IPS-15b (cell line): ENCODE measurements around the gene SOX6.

Experiments
- H3K27me3 ChIP-seq: one replicate; pipeline ENCODE4 v1.6.1; 2013; ENCODE audit warnings: low read length; ENCODE audit not compliant: control insufficient read depth, insufficient read depth
- H3K36me3 ChIP-seq: one replicate; pipeline ENCODE4 v1.6.1; 2013; ENCODE audit warnings: low read length; ENCODE audit not compliant: control insufficient read depth, insufficient read depth
- H3K4me1 ChIP-seq: one replicate; pipeline ENCODE4 v1.6.1; 2013; ENCODE audit warnings: mild to moderate bottlenecking, low read length; ENCODE audit not compliant: control insufficient read depth, insufficient read depth
- H3K4me3 ChIP-seq: one replicate; pipeline ENCODE4 v1.5.1; 2013; ENCODE audit warnings: low read depth, low read length
- H3K9ac ChIP-seq: one replicate; pipeline ENCODE4 v1.6.1; 2013; ENCODE audit warnings: low read depth, mild to moderate bottlenecking, low read length
- H3K9me3 ChIP-seq: one replicate; pipeline ENCODE4 v1.6.1; 2013; ENCODE audit warnings: mild to moderate bottlenecking, low read length; ENCODE audit not compliant: control insufficient read depth, insufficient read depth

SOX6 gene

GRCh38 chr11:16018931-16019330, 337.4 kb downstream of the SOX6 start:
- no peaks in the 10 kb centered on the region for H3K36me3 ChIP-seq
- H3K9me3 ChIP-seq = no peaks in the 10 kb centered on the region
- no peaks in the 10 kb centered on the region for H3K27me3 ChIP-seq
- no peak overlapping the region for H3K4me3 ChIP-seq
- peaks cover 11% of the 10 kb centered on the region for H3K4me1 ChIP-seq
- H3K9ac ChIP-seq = no peak overlapping the region

DNA sequence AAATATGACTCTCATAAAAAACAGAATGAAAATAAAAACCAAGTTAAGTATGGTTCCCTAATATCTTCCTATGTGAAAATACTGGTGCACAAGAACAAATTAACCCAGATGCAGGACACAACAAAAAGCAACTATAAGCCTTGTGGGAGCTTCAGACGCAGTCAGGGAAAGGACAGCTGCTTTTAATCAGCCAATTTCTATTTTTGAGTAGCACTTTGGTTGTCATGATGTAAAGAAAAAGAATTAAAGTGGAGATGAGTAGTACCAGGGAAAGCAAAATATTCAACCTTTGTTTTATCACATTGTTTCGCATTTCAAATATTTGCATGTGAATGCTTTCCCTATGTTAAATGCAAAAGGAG, 339.9 kb downstream of the SOX6 start:
- H3K4me1 ChIP-seq = peaks cover 11% of the 10 kb centered on the region
- no peaks in the 10 kb centered on the region for H3K27me3 ChIP-seq
- no peak overlapping the region for H3K9ac ChIP-seq
- no peak overlapping the region for H3K4me3 ChIP-seq
- H3K9me3 ChIP-seq = no peaks in the 10 kb centered on the region
- H3K36me3 ChIP-seq = no peaks in the 10 kb centered on the region

- no peaks in the 10 kb centered on the region for H3K27me3 ChIP-seq
- H3K36me3 ChIP-seq = no peaks in the 10 kb centered on the region
- H3K9me3 ChIP-seq = no peaks in the 10 kb centered on the region
Measured at GRCh38 chr11:16015741-16016467, 340.4 kb downstream of the SOX6 start.

GRCh38 chr11:16013649-16014275, 342.6 kb downstream of the SOX6 start:
- no peaks in the 10 kb centered on the region for H3K9me3 ChIP-seq
- H3K27me3 ChIP-seq = no peaks in the 10 kb centered on the region
- peaks cover 4% of the 10 kb centered on the region for H3K4me1 ChIP-seq
- H3K9ac ChIP-seq = no peak overlapping the region
- H3K4me3 ChIP-seq = no peak overlapping the region
- no peaks in the 10 kb centered on the region for H3K36me3 ChIP-seq

More at GRCh38 chr11:16015741-16016467, 340.4 kb downstream of the SOX6 start:
- H3K4me3 ChIP-seq = no peak overlapping the region
- peaks cover 11% of the 10 kb centered on the region for H3K4me1 ChIP-seq
- H3K9ac ChIP-seq = no peak overlapping the region

- Histone ChIP-seq H3K36me3 (no peaks in the 10 kb centered on the region), H3K27me3 (no peaks in the 10 kb centered on the region), H3K9me3 (no peaks in the 10 kb centered on the region), H3K9ac (no peak overlapping the region), H3K4me3 (no peak overlapping the region), H3K4me1 (peaks cover 4% of the 10 kb centered on the region)
Measured at GRCh38 chr11:16013242-16013641, 343.1 kb downstream of the SOX6 start.

GRCh38 chr11:16012125-16012751, 344.1 kb downstream of the SOX6 start:
- Histone ChIP-seq H3K27me3 (no peaks in the 10 kb centered on the region), H3K9me3 (no peaks in the 10 kb centered on the region), H3K36me3 (no peaks in the 10 kb centered on the region)

DNA sequence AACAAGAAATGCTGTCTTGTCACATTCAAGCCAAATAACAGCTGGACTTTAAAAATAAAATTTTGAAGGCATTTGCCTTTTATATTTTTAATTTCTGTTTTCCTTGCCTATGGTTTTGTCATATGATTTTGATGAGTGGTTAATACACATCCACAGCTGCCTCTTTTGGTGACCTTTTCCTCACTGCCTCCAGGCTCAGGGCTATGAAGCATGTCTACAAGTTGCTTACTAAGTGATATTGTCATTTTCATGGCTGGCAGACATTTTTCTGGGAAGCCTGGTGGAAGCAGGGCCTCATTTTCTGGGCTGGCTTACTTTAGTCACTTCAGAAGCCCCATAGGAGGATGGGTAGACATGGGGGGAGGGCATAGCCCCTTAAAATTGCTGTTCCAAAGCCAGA, 344.9 kb downstream of the SOX6 start:
- no peak overlapping the region for H3K9ac ChIP-seq
- H3K4me1 ChIP-seq = no peaks in the 10 kb centered on the region
- no peak overlapping the region for H3K4me3 ChIP-seq
- H3K27me3 ChIP-seq = peaks cover 5% of the 10 kb centered on the region
- no peaks in the 10 kb centered on the region for H3K9me3 ChIP-seq
- H3K36me3 ChIP-seq = no peaks in the 10 kb centered on the region

More at GRCh38 chr11:16012125-16012751, 344.1 kb downstream of the SOX6 start:
- no peak overlapping the region for H3K4me3 ChIP-seq
- peaks cover 4% of the 10 kb centered on the region for H3K4me1 ChIP-seq
- no peak overlapping the region for H3K9ac ChIP-seq

- no peaks in the 10 kb centered on the region for H3K36me3 ChIP-seq
- H3K4me1 ChIP-seq = no peaks in the 10 kb centered on the region
- no peak overlapping the region for H3K9ac ChIP-seq
- H3K9me3 ChIP-seq = no peaks in the 10 kb centered on the region
- no peak overlapping the region for H3K4me3 ChIP-seq
- peaks cover 6% of the 10 kb centered on the region for H3K27me3 ChIP-seq
Measured at GRCh38 chr11:16009021-16009420, 347.3 kb downstream of the SOX6 start.

DNA sequence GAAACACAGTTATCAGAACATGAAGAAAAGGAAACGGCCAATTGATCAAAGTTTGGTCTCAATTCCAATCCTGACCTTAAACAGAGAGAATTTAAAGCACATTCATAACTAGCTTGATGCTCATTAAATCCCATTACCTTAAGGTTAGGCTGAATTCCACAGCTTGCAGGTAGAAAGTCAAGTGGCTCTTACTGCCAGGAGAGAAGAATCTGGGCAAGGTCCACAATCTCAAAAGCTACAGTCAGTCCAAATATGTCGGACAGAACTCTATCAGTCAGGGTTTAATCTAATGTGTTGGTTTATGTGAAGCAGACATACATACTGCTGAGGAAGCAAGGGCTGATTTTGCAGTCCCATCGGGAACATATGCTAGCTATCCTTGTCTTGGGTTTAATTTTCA, 348.8 kb downstream of the SOX6 start:
- H3K36me3 ChIP-seq = no peaks in the 10 kb centered on the region
- no peaks in the 10 kb centered on the region for H3K9me3 ChIP-seq
- H3K27me3 ChIP-seq = peaks cover 6% of the 10 kb centered on the region
- H3K4me3 ChIP-seq = no peak overlapping the region
- no peaks in the 10 kb centered on the region for H3K4me1 ChIP-seq
- H3K9ac ChIP-seq = no peak overlapping the region

- Histone ChIP-seq H3K36me3 (no peaks in the 10 kb centered on the region), H3K9ac (no peak overlapping the region), H3K27me3 (peaks cover 6% of the 10 kb centered on the region), H3K4me1 (no peaks in the 10 kb centered on the region), H3K4me3 (no peak overlapping the region), H3K9me3 (no peaks in the 10 kb centered on the region)
Measured at GRCh38 chr11:16002942-16003341, 353.4 kb downstream of the SOX6 start.

GRCh38 chr11:16001899-16002426, 354.4 kb downstream of the SOX6 start:
- Histone ChIP-seq H3K4me1 (no peaks in the 10 kb centered on the region), H3K9me3 (no peaks in the 10 kb centered on the region), H3K27me3 (peaks cover 6% of the 10 kb centered on the region), H3K4me3 (no peak overlapping the region), H3K9ac (no peak overlapping the region), H3K36me3 (no peaks in the 10 kb centered on the region)
